Breast epithelium (tissue), 4 donors: ENCODE measurements around the gene TRIL. TPM values are rescaled to one million over a fixed set of nuclear protein-coding genes. Genes with fewer than 3 reads are reported as not detected.

Experiments used
- DNase-seq, 2 donors: peaks; one replicate each; pipeline ENCODE4 v3.0.0-alpha.2; 2019; ENCODE audit warnings: low spot score in 2 of 2
- H3K27ac ChIP-seq, 2 donors: fragments of 200-600 bp; sonication (generic) in 1 of 2; one replicate each; pipeline ENCODE4 v1.5.1; 2016 to 2019; ENCODE audit warnings: mild to moderate bottlenecking in 1 of 2
- H3K27me3 ChIP-seq, 2 donors: fragments of 200-600 bp; sonication (generic) in 1 of 2; one replicate each; pipeline versions ENCODE4 v1.5.1 to v1.6.0; 2017 to 2019; ENCODE audit warnings: control low read depth in 1 of 2, mild to moderate bottlenecking in 1 of 2
- H3K36me3 ChIP-seq: fragments of 200-600 bp; one replicate; pipeline ENCODE4 v1.5.1; 2019
- H3K4me1 ChIP-seq, 2 donors: fragments of 200-600 bp; sonication (generic); one replicate each; pipeline ENCODE4 v1.5.1; 2016 to 2019; ENCODE audit warnings: control low read depth in 1 of 2
- H3K4me3 ChIP-seq, 3 donors: fragments of 200-600 bp; sonication (generic); 1 replicate in 2 of 3; 2 replicates in 1 of 3; pipeline ENCODE4 v1.5.1; 2016 to 2019; ENCODE audit warnings: mild to moderate bottlenecking in 3 of 3, moderate library complexity in 2 of 3
- H3K9me3 ChIP-seq, 2 donors: fragments of 200-600 bp; sonication (generic) in 1 of 2; one replicate each; pipeline ENCODE4 v1.5.1; 2016 to 2019; ENCODE audit warnings: control low read depth in 1 of 2
- POLR2A ChIP-seq: fragments of 450-650 bp; IDR thresholded peaks from one replicate; pipeline ENCODE4 v1.6.1; 2016; ENCODE audit warnings: antibody characterized with exemption, mild to moderate bottlenecking, moderate library complexity
- POLR2AphosphoS5 ChIP-seq, 3 donors: sonication (generic); formaldehyde crosslinking; IDR thresholded peaks; one replicate each; pipeline ENCODE4 v1.6.1; 2017; ENCODE audit warnings: antibody characterized with exemption in 3 of 3
- intact Hi-C: fragments of 100-400 bp; cut with DNase I; formaldehyde crosslinking; loops from one replicate; pipeline ENCODE4 v1.15.1; 2023; ENCODE audit warnings: low total_unique reads
- total RNA-seq, 3 donors: library from RNA; depleted of rRNA; stranded (reverse); fragments of >200 nt; gene quantifications; one replicate each; pipeline ENCODE4 v1.1.0, GENCODE V29; 2016
- TF ChIP-seq, protein P1 (sequence below), 3 donors: fragments of 450-650 bp; IDR thresholded peaks; one replicate each; pipeline ENCODE4 v1.5.1; 2016 to 2017; ENCODE audit warnings: antibody characterized with exemption in 3 of 3, mild to moderate bottlenecking in 3 of 3, moderate library complexity in 3 of 3

Gene TRIL
- total RNA-seq, 3 donors from 2014 or later: 0.48 to 8.3 (median 8.2) TPM

DNA sequence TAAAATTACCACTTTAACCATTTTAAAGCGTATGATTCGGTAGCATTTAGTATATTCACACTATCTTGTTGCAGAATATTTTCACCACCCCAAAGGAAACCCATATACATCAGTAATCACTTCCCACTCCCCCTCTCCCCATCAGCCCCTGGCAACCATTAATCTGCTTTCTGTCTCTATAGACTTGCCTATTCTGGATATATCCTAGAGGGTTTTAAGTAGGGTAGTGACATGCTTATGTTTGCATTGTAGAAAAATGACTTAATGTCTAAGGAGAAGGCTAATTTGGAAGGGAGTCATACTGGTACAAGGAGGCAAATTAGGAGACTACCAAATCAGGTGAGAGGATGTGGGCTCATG lies 42.6 kb upstream of the TRIL start:
- no peaks in the 10 kb centered on the region for H3K27me3 ChIP-seq
- intact Hi-C loops: no loop called here
- TF ChIP-seq POLR2A: no peak
- no peak for TF ChIP-seq POLR2AphosphoS5 (IDR thresholded peaks at IDR 0.05)
- TF ChIP-seq, protein P1, sequence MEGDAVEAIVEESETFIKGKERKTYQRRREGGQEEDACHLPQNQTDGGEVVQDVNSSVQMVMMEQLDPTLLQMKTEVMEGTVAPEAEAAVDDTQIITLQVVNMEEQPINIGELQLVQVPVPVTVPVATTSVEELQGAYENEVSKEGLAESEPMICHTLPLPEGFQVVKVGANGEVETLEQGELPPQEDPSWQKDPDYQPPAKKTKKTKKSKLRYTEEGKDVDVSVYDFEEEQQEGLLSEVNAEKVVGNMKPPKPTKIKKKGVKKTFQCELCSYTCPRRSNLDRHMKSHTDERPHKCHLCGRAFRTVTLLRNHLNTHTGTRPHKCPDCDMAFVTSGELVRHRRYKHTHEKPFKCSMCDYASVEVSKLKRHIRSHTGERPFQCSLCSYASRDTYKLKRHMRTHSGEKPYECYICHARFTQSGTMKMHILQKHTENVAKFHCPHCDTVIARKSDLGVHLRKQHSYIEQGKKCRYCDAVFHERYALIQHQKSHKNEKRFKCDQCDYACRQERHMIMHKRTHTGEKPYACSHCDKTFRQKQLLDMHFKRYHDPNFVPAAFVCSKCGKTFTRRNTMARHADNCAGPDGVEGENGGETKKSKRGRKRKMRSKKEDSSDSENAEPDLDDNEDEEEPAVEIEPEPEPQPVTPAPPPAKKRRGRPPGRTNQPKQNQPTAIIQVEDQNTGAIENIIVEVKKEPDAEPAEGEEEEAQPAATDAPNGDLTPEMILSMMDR (IDR thresholded peaks at IDR 0.05): no peak
- no peak overlapping the region for H3K27ac ChIP-seq
- no peak for DNase-seq
- H3K4me1 ChIP-seq: no peaks in the 10 kb centered on the region
- H3K4me3 ChIP-seq: no peak overlapping the region
- no peaks in the 10 kb centered on the region for H3K9me3 ChIP-seq
- no peaks in the 10 kb centered on the region for H3K36me3 ChIP-seq

DNA sequence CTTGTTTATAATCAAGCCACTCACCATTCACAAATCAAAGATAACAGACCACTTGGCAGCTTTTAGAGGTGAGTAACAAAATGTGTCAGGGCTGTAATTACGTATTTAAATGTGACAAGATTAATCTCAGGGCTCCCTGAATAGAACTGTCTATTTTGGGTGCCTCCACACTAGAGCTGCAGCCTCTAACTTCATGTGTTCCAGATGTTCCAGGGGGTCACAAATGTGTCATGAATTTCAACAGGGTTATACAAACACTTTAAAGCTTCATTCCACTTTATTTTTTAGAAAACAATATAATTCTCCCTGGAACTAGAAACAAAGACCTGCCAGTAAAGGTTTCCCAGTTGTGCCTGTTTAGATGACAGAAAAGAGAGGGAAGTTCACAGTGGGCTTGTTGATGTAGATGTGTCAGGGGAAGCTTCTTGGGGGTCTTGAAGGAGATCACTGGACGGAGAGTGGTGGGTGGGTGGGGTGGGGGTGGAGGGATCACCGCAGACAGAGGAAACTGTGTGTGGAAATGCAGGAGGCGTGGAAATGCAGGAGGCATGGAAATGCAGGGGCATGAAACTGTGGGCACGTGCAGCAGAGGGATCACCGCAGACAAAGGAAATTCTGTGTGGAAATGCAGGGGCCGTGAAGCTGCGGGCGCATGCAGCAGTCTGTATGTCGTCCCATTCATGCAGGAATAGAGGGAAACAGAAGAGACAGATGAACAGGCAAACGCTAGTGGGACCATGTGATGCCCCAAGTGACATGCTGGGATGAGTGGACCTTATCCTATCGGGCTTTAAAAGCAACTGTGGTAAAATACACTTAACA lies 42.0 kb upstream of the TRIL start:
- no peaks in the 10 kb centered on the region for H3K4me1 ChIP-seq
- no peak for DNase-seq

DNA sequence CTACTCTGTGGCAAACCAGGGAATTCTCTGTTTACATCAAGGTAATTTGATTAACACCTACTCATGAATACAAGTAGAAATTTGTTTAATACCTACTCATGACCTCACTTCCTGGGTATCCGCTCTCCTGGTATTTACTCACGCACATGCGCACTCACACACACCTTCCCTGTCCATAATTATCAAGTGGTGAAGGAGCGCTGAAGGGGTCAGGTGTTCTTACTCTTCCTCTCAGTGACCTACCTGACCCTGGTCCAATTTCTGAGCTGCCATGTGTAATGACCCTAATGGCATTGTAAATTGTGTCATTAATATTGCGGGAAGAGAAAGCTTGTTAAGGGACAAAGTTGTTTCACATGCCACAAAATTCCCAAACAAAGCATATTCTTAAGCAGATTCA lies 41.3 kb upstream of the TRIL start:
- no peak for DNase-seq
- Histone ChIP-seq H3K4me3 (no peak overlapping the region), H3K27me3 (no peaks in the 10 kb centered on the region), H3K9me3 (no peaks in the 10 kb centered on the region), H3K27ac (no peak overlapping the region), H3K36me3 (no peaks in the 10 kb centered on the region), H3K4me1 (no peaks in the 10 kb centered on the region)
- TF ChIP-seq POLR2A: no peak
- TF ChIP-seq, protein P1 (IDR thresholded peaks at IDR 0.05): no peak
- TF ChIP-seq POLR2AphosphoS5 (IDR thresholded peaks at IDR 0.05): no peak
- intact Hi-C loops: no loop called here

More for the DNA sequence above, 42.0 kb upstream of the TRIL start:
- no peaks in the 10 kb centered on the region for H3K27me3 ChIP-seq
- no peaks in the 10 kb centered on the region for H3K36me3 ChIP-seq
- no peak overlapping the region for H3K27ac ChIP-seq
- H3K4me3 ChIP-seq: no peak overlapping the region
- no peak for TF ChIP-seq POLR2AphosphoS5 (IDR thresholded peaks at IDR 0.05)
- no peak for TF ChIP-seq POLR2A
- TF ChIP-seq, protein P1 (IDR thresholded peaks at IDR 0.05): no peak
- intact Hi-C loops: no loop called here
- H3K9me3 ChIP-seq: no peaks in the 10 kb centered on the region

DNA sequence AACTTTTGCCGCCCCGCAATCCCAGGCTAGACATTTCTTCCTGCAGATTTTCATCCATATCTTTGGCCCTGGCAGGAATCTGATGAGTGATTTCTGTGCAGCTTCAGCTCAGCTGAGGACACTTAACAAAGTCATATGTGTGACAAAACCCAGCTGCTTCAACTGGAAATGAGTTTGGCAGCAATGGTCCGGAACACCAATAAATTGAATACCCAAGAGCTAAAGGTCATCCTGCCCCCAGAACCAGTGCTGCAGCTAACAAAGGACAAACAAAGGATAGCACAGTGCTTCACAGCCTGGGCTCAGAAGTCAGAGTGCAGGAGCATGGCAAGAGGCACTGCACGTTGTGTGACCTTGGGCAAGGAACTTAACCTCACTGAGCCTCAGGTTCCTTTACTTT lies 40.0 kb upstream of the TRIL start:
- TF ChIP-seq POLR2A: no peak
- no peak for TF ChIP-seq POLR2AphosphoS5 (IDR thresholded peaks at IDR 0.05)
- TF ChIP-seq, protein P1 (IDR thresholded peaks at IDR 0.05): no peak
- Histone ChIP-seq H3K27me3 (no peaks in the 10 kb centered on the region), H3K9me3 (no peaks in the 10 kb centered on the region), H3K36me3 (no peaks in the 10 kb centered on the region), H3K27ac (no peak overlapping the region), H3K4me1 (no peaks in the 10 kb centered on the region), H3K4me3 (no peak overlapping the region)
- DNase-seq: no peak
- intact Hi-C loops: no loop called here

DNA sequence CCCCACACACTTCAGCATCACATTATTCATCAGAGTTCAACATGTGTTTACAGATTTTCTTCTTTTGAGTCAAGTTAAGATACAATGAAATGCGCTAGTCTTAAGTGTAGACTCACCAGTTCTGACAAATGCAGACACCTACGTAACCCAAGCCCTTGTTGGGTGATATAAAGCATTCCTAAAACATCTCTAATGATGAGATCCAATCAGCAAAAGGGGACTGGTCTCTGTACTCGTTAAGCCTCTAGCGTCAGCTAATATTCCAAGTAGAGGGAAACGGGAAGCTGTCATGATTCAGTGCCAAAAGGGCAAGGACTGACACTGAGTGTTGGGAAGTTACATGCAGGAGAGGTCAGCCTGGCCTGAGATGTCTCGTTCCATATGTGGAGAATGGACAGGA lies 38.7 kb upstream of the TRIL start:
- TF ChIP-seq POLR2A: no peak
- TF ChIP-seq, protein P1 (IDR thresholded peaks at IDR 0.05): no peak
- TF ChIP-seq POLR2AphosphoS5 (IDR thresholded peaks at IDR 0.05): no peak
- Histone ChIP-seq H3K4me3 (no peak overlapping the region), H3K4me1 (no peaks in the 10 kb centered on the region), H3K27me3 (no peaks in the 10 kb centered on the region), H3K36me3 (no peaks in the 10 kb centered on the region), H3K9me3 (no peaks in the 10 kb centered on the region), H3K27ac (no peak overlapping the region)
- intact Hi-C loops: no loop called here
- DNase-seq: no peak
